GM23338 (cell line): ENCODE data around the gene RARRES2. TPM values are rescaled to one million over a fixed set of nuclear protein-coding genes. Genes with fewer than 3 reads are reported as not detected.

ENCODE experiments used
- ATAC-seq: fragments of 200-7000 bp; cut with Tn5 transposase; 3 replicates; pipeline ENCODE4 v1.9.1; 2020
- DNase-seq: peaks from one replicate; pipeline ENCODE4 v3.0.0-alpha.2; 2015; ENCODE audit warnings: low spot score
- H2AFZ ChIP-seq: fragments of 200-600 bp; sonication (generic); 2 replicates; pipeline ENCODE4 v1.8.0; 2016; ENCODE audit warnings: antibody characterized with exemption, mild to moderate bottlenecking, moderate library complexity
- H3F3A ChIP-seq: fragments of 200-600 bp; sonication (generic); replicated peaks from 2 replicates; pipeline ENCODE4 v1.8.0; 2017; ENCODE audit warnings: antibody characterized with exemption, mixed run types, low read depth
- H3K27ac ChIP-seq: fragments of 200-600 bp; sonication (generic); 2 replicates; pipeline ENCODE4 v1.6.1; 2016; ENCODE audit warnings: low read depth
- H3K27me3 ChIP-seq: fragments of 200-600 bp; sonication (generic); 2 replicates; pipeline ENCODE4 v1.8.0; 2016; ENCODE audit warnings: mild to moderate bottlenecking, mixed run types, moderate library complexity; ENCODE audit not compliant: insufficient read depth
- H3K36me3 ChIP-seq: fragments of 200-600 bp; sonication (generic); 2 replicates; pipeline ENCODE4 v1.8.0; 2016; ENCODE audit warnings: mild to moderate bottlenecking; ENCODE audit not compliant: insufficient read depth
- H3K4me1 ChIP-seq: fragments of 200-600 bp; sonication (generic); 2 replicates; pipeline ENCODE4 v1.8.0; 2016; ENCODE audit warnings: mild to moderate bottlenecking, moderate library complexity; ENCODE audit not compliant: insufficient read depth
- H3K4me2 ChIP-seq: fragments of 200-600 bp; sonication (generic); 2 replicates; pipeline ENCODE4 v1.7.1; 2017; ENCODE audit warnings: mixed run types
- H3K4me3 ChIP-seq: fragments of 200-600 bp; sonication (generic); 2 replicates; pipeline ENCODE4 v1.6.1; 2016; ENCODE audit warnings: mixed run types
- H3K79me2 ChIP-seq: fragments of 200-600 bp; sonication (generic); replicated peaks from 2 replicates; pipeline ENCODE4 v1.8.0; 2017; ENCODE audit warnings: mild to moderate bottlenecking; ENCODE audit not compliant: insufficient read depth
- H3K9me2 ChIP-seq: fragments of 200-600 bp; sonication (generic); 2 replicates; pipeline ENCODE4 v1.8.0; 2017; ENCODE audit not compliant: insufficient read depth
- H4K20me1 ChIP-seq: fragments of 200-600 bp; sonication (generic); replicated peaks from 2 replicates; pipeline ENCODE4 v1.8.0; 2017; ENCODE audit warnings: mild to moderate bottlenecking; ENCODE audit not compliant: insufficient read depth
- H3K27ac Mint-ChIP-seq: 2 replicates; pipeline ENCODE4 v1.8.0; 2020; ENCODE audit warnings: inconsistent platforms, mild to moderate bottlenecking, moderate library complexity, mixed read lengths
- H3K27me3 Mint-ChIP-seq: 3 replicates; pipeline ENCODE4 v1.8.0; 2022; ENCODE audit warnings: low read depth, mild to moderate bottlenecking, moderate library complexity, mixed read lengths, inconsistent platforms; ENCODE audit not compliant: insufficient read depth, poor library complexity
- H3K36me3 Mint-ChIP-seq: 3 replicates; pipeline ENCODE4 v1.8.0; 2021; ENCODE audit warnings: low read depth, mild to moderate bottlenecking, inconsistent platforms, moderate library complexity, mixed read lengths
- H3K4me1 Mint-ChIP-seq: 3 replicates; pipeline ENCODE4 v1.8.0; 2020; ENCODE audit warnings: mild to moderate bottlenecking, inconsistent platforms, mixed read lengths
- H3K4me3 Mint-ChIP-seq: 3 replicates; pipeline ENCODE4 v1.8.0; 2021; ENCODE audit warnings: moderate library complexity, mild to moderate bottlenecking, inconsistent platforms, mixed read lengths
- H3K9me3 Mint-ChIP-seq: 3 replicates; pipeline ENCODE4 v1.8.0; 2020; ENCODE audit warnings: moderate library complexity, mild to moderate bottlenecking, inconsistent platforms, mixed read lengths
- CTCF ChIP-seq, 2 experiments: fragments of 200-600 bp in 1 of 2; sonication (generic) in 1 of 2; conservative IDR thresholded peaks; 2 replicates each; pipeline versions ENCODE4 v1.5.1 to v1.6.1; 2016 to 2017; ENCODE audit warnings: antibody characterized with exemption in 2 of 2, low read depth in 2 of 2, mild to moderate bottlenecking in 2 of 2, moderate library complexity in 1 of 2
- ETS1 ChIP-seq: IDR thresholded peaks from 2 replicates; pipeline ENCODE4 v1.6.1; 2016; ENCODE audit warnings: antibody characterized with exemption
- EZH2phosphoT487 ChIP-seq: fragments of 200-600 bp; sonication (generic); IDR thresholded peaks from one replicate; pipeline ENCODE4 v1.8.1; 2018; ENCODE audit warnings: antibody characterized with exemption; ENCODE audit not compliant: unreplicated experiment
- JUNB ChIP-seq: IDR thresholded peaks from one replicate; pipeline ENCODE4 v1.6.1; 2016; ENCODE audit warnings: antibody characterized with exemption; ENCODE audit not compliant: unreplicated experiment
- NANOG ChIP-seq: IDR thresholded peaks from 2 replicates; pipeline ENCODE4 v1.6.1; 2016; ENCODE audit warnings: antibody characterized with exemption, borderline replicate concordance
- POLR2AphosphoS5 ChIP-seq: IDR thresholded peaks from 2 replicates; pipeline ENCODE4 v1.6.1; 2016; ENCODE audit warnings: antibody characterized with exemption, low read depth
- polyA plus RNA-seq: library from polyadenylated mRNA; unstranded; fragments of >200 nt; fragmentation: Nextera tagmentation; extraction: Ambion mirVana; gene quantifications from 2 replicates; pipeline ENCODE4 v1.2.1, GENCODE V29; 2016
- total RNA-seq: library from RNA; depleted of rRNA; stranded (reverse); fragments of >200 nt; shearing (Covaris generic); gene quantifications from 2 replicates; pipeline ENCODE4 v1.2.3, GENCODE V29; 2014
- TF ChIP-seq, protein P1 (sequence below): fragments of 250-450 bp; sonication (Bioruptor Pico); IDR thresholded peaks from 2 replicates; pipeline ENCODE4 v1.5.0; 2020; ENCODE audit warnings: mild to moderate bottlenecking, moderate library complexity

RARRES2 gene
- total and polyA plus RNA-seq, 2 experiments from 2014 or later = 169 to 314 TPM

- TF ChIP-seq, protein P1, sequence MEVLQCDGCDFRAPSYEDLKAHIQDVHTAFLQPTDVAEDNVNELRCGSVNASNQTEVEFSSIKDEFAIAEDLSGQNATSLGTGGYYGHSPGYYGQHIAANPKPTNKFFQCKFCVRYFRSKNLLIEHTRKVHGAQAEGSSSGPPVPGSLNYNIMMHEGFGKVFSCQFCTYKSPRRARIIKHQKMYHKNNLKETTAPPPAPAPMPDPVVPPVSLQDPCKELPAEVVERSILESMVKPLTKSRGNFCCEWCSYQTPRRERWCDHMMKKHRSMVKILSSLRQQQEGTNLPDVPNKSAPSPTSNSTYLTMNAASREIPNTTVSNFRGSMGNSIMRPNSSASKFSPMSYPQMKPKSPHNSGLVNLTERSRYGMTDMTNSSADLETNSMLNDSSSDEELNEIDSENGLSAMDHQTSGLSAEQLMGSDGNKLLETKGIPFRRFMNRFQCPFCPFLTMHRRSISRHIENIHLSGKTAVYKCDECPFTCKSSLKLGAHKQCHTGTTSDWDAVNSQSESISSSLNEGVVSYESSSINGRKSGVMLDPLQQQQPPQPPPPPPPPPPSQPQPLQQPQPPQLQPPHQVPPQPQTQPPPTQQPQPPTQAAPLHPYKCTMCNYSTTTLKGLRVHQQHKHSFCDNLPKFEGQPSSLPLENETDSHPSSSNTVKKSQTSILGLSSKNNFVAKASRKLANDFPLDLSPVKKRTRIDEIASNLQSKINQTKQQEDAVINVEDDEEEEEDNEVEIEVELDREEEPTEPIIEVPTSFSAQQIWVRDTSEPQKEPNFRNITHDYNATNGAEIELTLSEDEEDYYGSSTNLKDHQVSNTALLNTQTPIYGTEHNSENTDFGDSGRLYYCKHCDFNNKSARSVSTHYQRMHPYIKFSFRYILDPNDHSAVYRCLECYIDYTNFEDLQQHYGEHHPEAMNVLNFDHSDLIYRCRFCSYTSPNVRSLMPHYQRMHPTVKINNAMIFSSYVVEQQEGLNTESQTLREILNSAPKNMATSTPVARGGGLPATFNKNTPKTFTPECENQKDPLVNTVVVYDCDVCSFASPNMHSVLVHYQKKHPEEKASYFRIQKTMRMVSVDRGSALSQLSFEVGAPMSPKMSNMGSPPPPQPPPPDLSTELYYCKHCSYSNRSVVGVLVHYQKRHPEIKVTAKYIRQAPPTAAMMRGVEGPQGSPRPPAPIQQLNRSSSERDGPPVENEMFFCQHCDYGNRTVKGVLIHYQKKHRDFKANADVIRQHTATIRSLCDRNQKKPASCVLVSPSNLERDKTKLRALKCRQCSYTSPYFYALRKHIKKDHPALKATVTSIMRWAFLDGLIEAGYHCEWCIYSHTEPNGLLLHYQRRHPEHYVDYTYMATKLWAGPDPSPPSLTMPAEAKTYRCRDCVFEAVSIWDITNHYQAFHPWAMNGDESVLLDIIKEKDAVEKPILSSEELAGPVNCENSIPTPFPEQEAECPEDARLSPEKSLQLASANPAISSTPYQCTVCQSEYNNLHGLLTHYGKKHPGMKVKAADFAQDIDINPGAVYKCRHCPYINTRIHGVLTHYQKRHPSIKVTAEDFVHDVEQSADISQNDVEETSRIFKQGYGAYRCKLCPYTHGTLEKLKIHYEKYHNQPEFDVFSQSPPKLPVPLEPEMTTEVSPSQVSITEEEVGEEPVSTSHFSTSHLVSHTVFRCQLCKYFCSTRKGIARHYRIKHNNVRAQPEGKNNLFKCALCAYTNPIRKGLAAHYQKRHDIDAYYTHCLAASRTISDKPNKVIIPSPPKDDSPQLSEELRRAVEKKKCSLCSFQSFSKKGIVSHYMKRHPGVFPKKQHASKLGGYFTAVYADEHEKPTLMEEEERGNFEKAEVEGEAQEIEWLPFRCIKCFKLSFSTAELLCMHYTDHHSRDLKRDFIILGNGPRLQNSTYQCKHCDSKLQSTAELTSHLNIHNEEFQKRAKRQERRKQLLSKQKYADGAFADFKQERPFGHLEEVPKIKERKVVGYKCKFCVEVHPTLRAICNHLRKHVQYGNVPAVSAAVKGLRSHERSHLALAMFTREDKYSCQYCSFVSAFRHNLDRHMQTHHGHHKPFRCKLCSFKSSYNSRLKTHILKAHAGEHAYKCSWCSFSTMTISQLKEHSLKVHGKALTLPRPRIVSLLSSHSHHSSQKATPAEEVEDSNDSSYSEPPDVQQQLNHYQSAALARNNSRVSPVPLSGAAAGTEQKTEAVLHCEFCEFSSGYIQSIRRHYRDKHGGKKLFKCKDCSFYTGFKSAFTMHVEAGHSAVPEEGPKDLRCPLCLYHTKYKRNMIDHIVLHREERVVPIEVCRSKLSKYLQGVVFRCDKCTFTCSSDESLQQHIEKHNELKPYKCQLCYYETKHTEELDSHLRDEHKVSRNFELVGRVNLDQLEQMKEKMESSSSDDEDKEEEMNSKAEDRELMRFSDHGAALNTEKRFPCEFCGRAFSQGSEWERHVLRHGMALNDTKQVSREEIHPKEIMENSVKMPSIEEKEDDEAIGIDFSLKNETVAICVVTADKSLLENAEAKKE (CRISPR knock-in tag) = no peak
- TF ChIP-seq POLR2AphosphoS5 = peak; percentile 74
Observed at GRCh38 chr7:150322833-150323681, 18.4 kb downstream of the RARRES2 start, which contains the start of the genes ACTR3C and LRRC61 (continued).

- Mint-ChIP-seq H3K27ac (no peak overlapping the region), H3K36me3 (peaks cover 14% of the 10 kb centered on the region; the same call in 2 of the 3 replicates), H3K4me3 (peak overlapping the region; percentile 52; the same call in 2 of the 3 replicates), H3K4me1 (peaks cover 35% of the 10 kb centered on the region), H3K27me3 (peaks cover 15% of the 10 kb centered on the region), H3K9me3 (no peaks in the 10 kb centered on the region)
- Histone ChIP-seq H2AFZ (no peak overlapping the region), H3K4me2 (peak overlapping the region; percentile 98), H3K79me2 (peaks cover 36% of the 10 kb centered on the region), H3F3A (peaks cover 14% of the 10 kb centered on the region), H3K4me3 (peak overlapping the region; percentile 85), H3K9me2 (peaks cover 8% of the 10 kb centered on the region; the same call in 1 of the 2 replicates), H3K27me3 (0 out of 2 replicates have a peak, but pooled peaks cover 2% of the 10 kb centered on the region), H3K27ac (peak overlapping the region; percentile 52; the same call in 1 of the 2 replicates), H4K20me1 (no peaks in the 10 kb centered on the region), H3K36me3 (peaks cover 14% of the 10 kb centered on the region; the same call in 1 of the 2 replicates), H3K4me1 (peaks cover 50% of the 10 kb centered on the region)
- DNase-seq (no peak), ATAC-seq (no peak)
- no peak for TF ChIP-seq NANOG
- TF ChIP-seq ETS1 = no peak
- TF ChIP-seq CTCF (conservative IDR thresholded peaks at IDR 0.05; ENCODE audit: low read depth in 2 of 2) = no peak
- TF ChIP-seq JUNB = no peak
- no peak for TF ChIP-seq EZH2phosphoT487
Observed at GRCh38 chr7:150322114-150322832, 19.2 kb downstream of the RARRES2 start.
